Activated naive CD4-positive, alpha-beta T cell treated with anti-CD3 and anti-CD28 coated beads for 36 hours (primary cell): ENCODE data around the gene TNFAIP8L2. TPM values are rescaled to one million over a fixed set of nuclear protein-coding genes. Genes with fewer than 3 reads are reported as not detected.
A peak's percentile ranks its signal among the peaks of the same experiment; 100 is the strongest.

Source experiments
- CTCF ChIA-PET: fragments of 350-600 bp; sonication (Branson Sonifier 250); formaldehyde crosslinking; loops from one replicate; lab custom pipeline; 2021; ENCODE audit warnings: antibody characterized with exemption; lab: Charles Lee
- DNase-seq: peaks from one replicate; pipeline ENCODE4 v3.0.0-alpha.2; 2020
- H3K27ac Mint-ChIP-seq: one replicate; pipeline ENCODE4 v1.8.0; 2021; ENCODE audit warnings: mild to moderate bottlenecking, mixed read lengths
- H3K27me3 Mint-ChIP-seq: one replicate; pipeline ENCODE4 v1.8.0; 2021; ENCODE audit warnings: low read depth, mixed read lengths
- H3K36me3 Mint-ChIP-seq: one replicate; pipeline ENCODE4 v1.8.0; 2021; ENCODE audit warnings: low read depth, mixed read lengths
- H3K4me1 Mint-ChIP-seq: one replicate; pipeline ENCODE4 v1.8.0; 2021; ENCODE audit warnings: low read depth, mixed read lengths
- H3K4me3 Mint-ChIP-seq: one replicate; pipeline ENCODE4 v1.8.0; 2021; ENCODE audit warnings: mild to moderate bottlenecking, moderate library complexity, mixed read lengths
- H3K9me3 Mint-ChIP-seq: one replicate; pipeline ENCODE4 v1.8.0; 2021; ENCODE audit warnings: mixed read lengths
- intact Hi-C: fragments of 100-400 bp; cut with micrococcal nuclease; formaldehyde crosslinking; loops from one replicate; pipeline ENCODE4 v1.15.1; 2023
- total RNA-seq, 2 experiments: library from RNA; stranded (reverse); gene quantifications; one replicate each; pipeline ENCODE4 v1.2.3, GENCODE V29; 2021

The TNFAIP8L2 gene
- total RNA-seq, 2 experiments from 2014 or later = 9.6 to 10.5 TPM

GRCh38 chr1:151134991-151135390 lies 21.5 kb upstream of the TNFAIP8L2 start:
- DNase-seq = no peak
- Mint-ChIP-seq H3K4me3 (no peak overlapping the region), H3K9me3 (no peaks in the 10 kb centered on the region), H3K27ac (no peak overlapping the region), H3K27me3 (no peaks in the 10 kb centered on the region), H3K36me3 (no peaks in the 10 kb centered on the region), H3K4me1 (peaks cover 8% of the 10 kb centered on the region)
- intact Hi-C loops = no loop called here
- CTCF ChIA-PET = interaction anchor here (1.3 kb wide), 1 partner anchor 19 kb away, joined by 3 read pairs; no protein-coding TSS in a partner anchor

DNA sequence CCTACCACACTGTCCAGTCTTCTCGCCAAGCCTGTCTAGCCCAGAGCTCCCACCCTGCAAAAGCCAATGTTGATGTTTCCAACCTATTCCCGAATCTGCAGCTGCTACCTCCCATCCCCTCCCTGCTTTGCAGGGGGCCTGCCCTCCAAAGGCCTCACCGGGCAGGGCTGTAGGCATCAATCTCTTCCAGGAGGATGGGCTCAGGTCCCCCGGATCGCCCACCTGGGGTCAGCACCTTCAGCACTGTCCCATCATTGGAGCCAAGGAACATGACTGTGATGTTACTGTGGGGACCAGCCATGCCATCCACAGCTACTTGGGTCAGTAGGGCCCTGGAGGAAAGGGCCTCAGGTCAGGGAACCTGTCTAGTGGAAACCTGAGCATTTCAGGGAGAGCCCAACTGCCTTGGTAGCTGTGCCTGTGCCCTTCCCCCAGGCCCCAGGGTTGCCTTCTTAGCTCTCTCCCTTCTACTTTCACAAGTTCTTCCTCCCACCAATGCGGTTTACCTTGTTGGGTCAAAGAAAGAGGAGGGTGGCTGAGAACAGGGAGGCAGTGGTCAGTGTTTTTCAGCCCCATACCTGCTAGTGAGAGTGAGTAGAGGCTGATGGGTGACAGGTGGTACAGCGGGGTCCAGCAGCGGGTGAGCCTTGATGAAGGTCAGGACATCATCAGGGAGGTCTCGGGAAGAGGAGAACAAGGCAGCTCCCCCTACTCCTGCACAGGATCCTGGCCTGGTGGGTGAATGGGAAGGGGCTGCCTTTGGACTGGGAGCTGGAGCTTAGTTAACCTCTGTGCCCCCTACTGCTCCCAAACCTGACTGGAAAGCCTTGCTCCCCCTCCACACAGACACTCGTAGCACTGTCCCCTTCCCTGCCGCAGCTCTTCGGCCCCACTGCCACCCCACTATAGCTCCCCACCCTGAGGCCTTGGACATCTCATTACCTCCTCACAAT lies 20.7 kb upstream of the TNFAIP8L2 start:
- intact Hi-C loops = no loop called here
- peaks cover 8% of the 10 kb centered on the region for H3K4me1 Mint-ChIP-seq
- DNase-seq = no peak
- no peaks in the 10 kb centered on the region for H3K27me3 Mint-ChIP-seq
- CTCF ChIA-PET = interaction anchor here (1.1 to 1.3 kb wide), 2 partner anchors 18 to 22 kb away, joined by 3 read pairs; no protein-coding TSS in a partner anchor
- H3K9me3 Mint-ChIP-seq = no peaks in the 10 kb centered on the region
- no peaks in the 10 kb centered on the region for H3K36me3 Mint-ChIP-seq
- H3K27ac Mint-ChIP-seq = no peak overlapping the region
- no peak overlapping the region for H3K4me3 Mint-ChIP-seq

- no peak overlapping the region for H3K27ac Mint-ChIP-seq
- intact Hi-C loops = no loop called here
- H3K36me3 Mint-ChIP-seq = no peaks in the 10 kb centered on the region
- no peak overlapping the region for H3K4me3 Mint-ChIP-seq
- no peak for DNase-seq
- CTCF ChIA-PET = interaction anchor here (0.6 kb wide), 1 partner anchor 248 kb away, joined by 4 read pairs; no protein-coding TSS in a partner anchor
- H3K27me3 Mint-ChIP-seq = no peaks in the 10 kb centered on the region
- H3K9me3 Mint-ChIP-seq = no peaks in the 10 kb centered on the region
- H3K4me1 Mint-ChIP-seq = no peaks in the 10 kb centered on the region
Measured at GRCh38 chr1:151137789-151138188, 18.7 kb upstream of the TNFAIP8L2 start.

DNA sequence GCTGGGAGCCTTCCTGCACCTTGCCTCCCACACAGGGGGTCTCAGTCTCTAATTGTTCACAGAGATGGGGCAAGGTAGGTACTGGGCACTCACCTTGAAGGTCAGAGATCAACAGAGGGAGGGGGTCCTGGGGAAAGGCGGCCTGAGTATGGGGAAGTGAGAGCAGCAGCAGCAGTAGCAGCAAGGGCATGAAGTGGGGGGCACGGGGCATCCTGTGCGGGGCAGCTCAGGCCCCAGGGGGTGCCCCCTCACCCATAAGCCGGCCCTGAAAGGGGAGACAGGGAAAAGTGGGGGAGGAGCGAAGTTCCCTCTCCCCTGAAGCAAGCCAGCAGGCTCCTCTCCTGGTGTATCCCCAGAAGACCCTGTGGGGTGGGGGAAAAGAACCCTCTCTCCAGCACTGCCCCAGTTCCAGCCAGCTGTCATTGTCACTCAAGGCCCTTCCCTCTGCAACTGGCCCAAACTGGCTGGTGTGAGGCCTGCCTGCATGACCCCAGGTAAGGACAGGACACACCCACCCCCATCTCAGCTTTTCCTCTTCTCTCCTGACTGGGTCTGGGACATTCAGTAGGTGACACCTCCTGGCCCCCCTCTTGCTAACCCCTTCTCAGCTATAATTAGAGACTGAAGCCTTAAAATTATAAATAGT lies 13.9 kb upstream of the TNFAIP8L2 start:
- Mint-ChIP-seq H3K27ac (no peak overlapping the region), H3K9me3 (no peaks in the 10 kb centered on the region), H3K36me3 (no peaks in the 10 kb centered on the region), H3K27me3 (no peaks in the 10 kb centered on the region), H3K4me3 (no peak overlapping the region), H3K4me1 (peaks cover 6% of the 10 kb centered on the region)
- intact Hi-C loops = no loop called here
- DNase-seq = no peak
- CTCF ChIA-PET = interaction anchor here (1.0 to 2.0 kb wide), 3 partner anchors 13 to 41 kb away, joined by 3 to 14 read pairs (median 6); no protein-coding TSS in a partner anchor

DNA sequence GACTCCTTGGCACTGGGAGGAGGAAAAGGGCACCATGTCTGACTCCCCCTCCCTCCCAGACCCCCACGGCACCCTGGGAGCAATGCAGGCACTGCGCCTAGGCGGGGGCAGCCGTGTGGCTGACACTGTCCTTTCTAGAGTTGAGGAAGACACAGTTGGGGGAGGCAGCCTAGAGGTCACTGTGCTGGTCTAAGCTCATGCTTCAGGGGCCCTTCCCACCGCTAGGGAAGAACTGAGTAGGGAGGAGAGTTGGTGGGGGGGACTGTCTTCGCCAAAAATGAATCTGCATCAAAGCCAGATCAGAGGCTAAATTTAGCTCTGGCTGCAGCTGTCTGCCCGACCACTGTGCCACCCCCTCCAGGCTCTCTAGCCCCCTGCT lies 13.4 kb upstream of the TNFAIP8L2 start:
- Mint-ChIP-seq H3K4me3 (no peak overlapping the region), H3K9me3 (no peaks in the 10 kb centered on the region), H3K27me3 (no peaks in the 10 kb centered on the region), H3K36me3 (no peaks in the 10 kb centered on the region), H3K4me1 (peaks cover 6% of the 10 kb centered on the region), H3K27ac (no peak overlapping the region)
- no peak for DNase-seq
- CTCF ChIA-PET = interaction anchor here (1.0 to 2.0 kb wide), 2 partner anchors 12 to 30 kb away, joined by 3 to 6 read pairs; no protein-coding TSS in a partner anchor
- intact Hi-C loops = no loop called here

- no peaks in the 10 kb centered on the region for H3K27me3 Mint-ChIP-seq
- CTCF ChIA-PET = interaction anchor here (1.3 kb wide), 1 partner anchor 11 kb away, joined by 5 read pairs; no protein-coding TSS in a partner anchor
Measured at GRCh38 chr1:151143986-151144385, 12.5 kb upstream of the TNFAIP8L2 start.

GRCh38 chr1:151144474-151145303 lies 11.8 kb upstream of the TNFAIP8L2 start:
- H3K36me3 Mint-ChIP-seq = no peaks in the 10 kb centered on the region
- DNase-seq = no peak
- CTCF ChIA-PET = interaction anchor here (1.3 kb wide), 2 partner anchors 10 to 45 kb away, joined by 4 to 5 read pairs; no protein-coding TSS in a partner anchor
- no peaks in the 10 kb centered on the region for H3K9me3 Mint-ChIP-seq
- peaks cover 6% of the 10 kb centered on the region for H3K4me1 Mint-ChIP-seq
- H3K4me3 Mint-ChIP-seq = no peak overlapping the region
- no peaks in the 10 kb centered on the region for H3K27me3 Mint-ChIP-seq
- intact Hi-C loops = no loop called here
- no peak overlapping the region for H3K27ac Mint-ChIP-seq

More at GRCh38 chr1:151143986-151144385, 12.5 kb upstream of the TNFAIP8L2 start:
- no peak for DNase-seq
- H3K4me3 Mint-ChIP-seq = no peak overlapping the region
- H3K27ac Mint-ChIP-seq = no peak overlapping the region
- intact Hi-C loops = no loop called here
- H3K4me1 Mint-ChIP-seq = peaks cover 6% of the 10 kb centered on the region
- no peaks in the 10 kb centered on the region for H3K36me3 Mint-ChIP-seq
- H3K9me3 Mint-ChIP-seq = no peaks in the 10 kb centered on the region

DNA sequence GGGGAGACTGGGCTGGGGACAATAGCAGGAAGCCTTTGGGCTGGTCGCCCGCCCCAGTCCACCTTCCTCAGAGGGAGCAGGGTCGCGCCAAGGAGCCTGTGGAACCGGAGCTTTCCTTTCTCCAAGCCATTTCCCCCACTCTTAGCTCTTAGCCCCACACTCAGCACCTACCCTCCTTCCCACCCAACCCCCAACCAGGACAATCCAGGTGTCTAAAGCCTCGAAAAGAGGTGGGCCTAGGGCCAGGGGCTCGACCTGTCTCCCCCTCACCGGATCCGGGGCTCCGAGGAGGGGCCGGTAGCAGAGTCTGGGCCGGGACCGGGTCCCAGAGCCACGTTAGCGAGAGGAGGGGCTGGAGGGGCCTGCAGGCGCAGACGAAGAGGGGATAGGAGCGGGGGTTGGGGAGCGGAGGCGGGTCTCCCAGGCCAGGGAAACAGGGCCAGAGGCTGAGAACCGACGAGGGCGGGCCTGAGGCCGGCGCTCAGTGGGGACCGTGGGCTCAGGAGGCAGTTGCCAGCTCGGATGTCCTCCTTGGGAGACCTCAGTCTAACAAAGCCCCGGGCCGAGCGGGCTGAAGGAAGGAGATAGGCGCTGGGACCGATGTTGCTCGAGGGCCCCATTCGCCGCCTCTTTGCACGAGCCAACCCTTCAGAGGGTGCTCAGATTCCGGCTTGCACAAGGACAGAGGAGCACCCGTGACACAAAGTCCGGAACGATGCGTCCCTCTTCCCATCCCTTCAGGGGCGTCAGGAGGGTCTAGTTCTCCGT lies 11.0 kb upstream of the TNFAIP8L2 start:
- H3K36me3 Mint-ChIP-seq = no peaks in the 10 kb centered on the region
- no peaks in the 10 kb centered on the region for H3K27me3 Mint-ChIP-seq
- CTCF ChIA-PET = interaction anchor here (1.3 kb wide), 2 partner anchors 9 to 46 kb away, joined by 4 to 5 read pairs; no protein-coding TSS in a partner anchor
- intact Hi-C loops = loop anchor here (1.0 kb wide), 1 partner anchor 11 kb away; the partner anchor contains the start of gene TNFAIP8L2
- peaks cover 6% of the 10 kb centered on the region for H3K4me1 Mint-ChIP-seq
- H3K4me3 Mint-ChIP-seq = peak overlapping the region; percentile 88
- DNase-seq = peak; percentile 38
- H3K9me3 Mint-ChIP-seq = no peaks in the 10 kb centered on the region
- no peak overlapping the region for H3K27ac Mint-ChIP-seq

- H3K4me1 Mint-ChIP-seq = peaks cover 6% of the 10 kb centered on the region
- H3K9me3 Mint-ChIP-seq = no peaks in the 10 kb centered on the region
- CTCF ChIA-PET = no interaction called here
- intact Hi-C loops = loop anchor here (1.0 kb wide), 1 partner anchor 10 kb away; the partner anchor contains the start of gene TNFAIP8L2
- peak overlapping the region; percentile 88 for H3K4me3 Mint-ChIP-seq
- no peak overlapping the region for H3K27ac Mint-ChIP-seq
- H3K36me3 Mint-ChIP-seq = no peaks in the 10 kb centered on the region
- H3K27me3 Mint-ChIP-seq = no peaks in the 10 kb centered on the region
- no peak for DNase-seq
Measured at GRCh38 chr1:151146072-151146411, 10.4 kb upstream of the TNFAIP8L2 start.

DNA sequence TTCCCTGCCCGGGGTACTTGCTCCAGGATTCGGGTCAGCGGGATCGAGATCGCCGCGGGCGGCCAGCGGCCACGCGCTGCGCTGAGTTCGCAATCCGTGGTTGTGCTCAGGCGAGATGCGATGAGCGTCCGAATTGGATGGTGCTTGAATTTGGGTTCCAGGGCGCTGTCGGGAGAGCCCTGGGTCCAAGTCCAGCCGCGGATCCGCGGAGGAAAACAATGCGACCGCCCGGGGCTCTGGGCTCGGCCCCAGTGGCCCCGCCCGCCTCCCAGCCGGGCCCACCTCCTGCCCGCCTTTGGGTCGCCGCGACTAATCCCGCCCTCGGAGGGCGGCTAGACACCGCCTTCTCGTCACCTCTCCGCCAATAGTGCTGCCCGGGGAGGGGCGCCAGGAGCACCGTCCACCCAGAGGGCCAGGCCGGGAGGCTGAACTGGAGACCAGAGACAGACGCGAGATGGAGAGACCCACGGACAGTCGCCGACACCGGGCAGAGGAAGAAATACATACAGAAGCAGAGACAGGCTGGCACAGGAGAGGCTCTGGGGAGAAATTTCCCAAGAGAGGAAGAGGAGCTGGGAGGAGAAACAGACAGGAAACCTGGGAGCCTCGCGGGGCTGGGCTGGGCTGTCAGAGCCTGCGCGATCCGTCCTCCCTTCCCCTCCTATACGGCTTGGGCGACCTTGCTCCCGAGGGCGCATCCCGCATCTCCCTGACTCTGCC lies 9.9 kb upstream of the TNFAIP8L2 start, which contains the start of gene SEMA6C:
TSS of gene SEMA6C (minus strand) at position 220 of the 720 bp plus-strand sequence. CDS start 4,010 bp downstream, outside the sequence.
- intact Hi-C loops = loop anchor here (1.0 kb wide), 1 partner anchor 10 kb away; the partner anchor contains the start of gene TNFAIP8L2

More for the DNA sequence above, 9.9 kb upstream of the TNFAIP8L2 start, which contains the start of gene SEMA6C:
- Mint-ChIP-seq H3K27ac (peak within 1 kb of the TSS; percentile 51), H3K4me3 (peak within 1 kb of the TSS; percentile 88), H3K36me3 (no peaks in the 10 kb centered on the region), H3K4me1 (peaks cover 6% of the 10 kb centered on the region), H3K27me3 (no peaks in the 10 kb centered on the region), H3K9me3 (no peaks in the 10 kb centered on the region)
- CTCF ChIA-PET = interaction anchor here (1.4 kb wide), 1 partner anchor 9 kb away, joined by 6 read pairs; no protein-coding TSS in a partner anchor
- DNase-seq = peak; percentile 89
